ENCODE data around the gene PPP4R3C. TPM values are rescaled to one million over a fixed set of nuclear protein-coding genes. Genes with fewer than 3 reads are reported as not detected.

Gene PPP4R3C
- total RNA-seq, result not detected in 2 replicates

DNA sequence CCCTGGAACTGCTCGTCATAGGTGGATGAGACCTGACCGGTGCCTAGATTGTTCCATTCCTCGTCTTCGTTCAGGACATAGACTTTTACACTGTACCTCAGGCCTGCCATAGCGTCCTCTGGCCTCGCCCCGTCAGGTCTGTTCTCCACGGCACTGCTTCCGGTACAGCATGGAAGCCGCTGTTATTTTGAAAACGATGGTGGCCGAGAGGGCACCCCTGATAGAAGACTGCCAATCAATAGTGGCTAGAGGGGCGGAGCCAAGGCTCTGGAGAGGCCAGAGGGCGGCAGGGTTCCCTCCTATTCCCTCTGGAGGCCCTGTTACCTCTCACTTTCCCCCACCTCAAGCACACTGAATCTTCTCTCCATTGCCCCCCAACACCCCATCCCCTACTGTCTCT lies at the start of gene PPP4R3C:
Gene PPP4R3C, minus strand, starts transcription at position 155 of the 400 bp plus-strand sequence. Its CDS starts 45 bp downstream, at position 110.

Other genes with a start within 250 kb of the PPP4R3C start
- 0.20 TPM in 1 of 2 replicates, not detected in the other for gene DCAF8L2, start 127.0 kb upstream of the PPP4R3C start, total RNA-seq

All from smooth muscle cell of the pulmonary artery (primary cell).